Left ventricle myocardium superior (tissue), 1 donor: ENCODE results near the gene MUTYH. TPM values are rescaled to one million over a fixed set of nuclear protein-coding genes. Genes with fewer than 3 reads are reported as not detected.
"Not testable (repeated sequence)": the region's sequence is repeated elsewhere in the genome, so short reads cannot be mapped to it uniquely, and the experiment has no call there.

Experiments used
- ATAC-seq: fragments of 200-7000 bp; cut with Tn5 transposase; one replicate; pipeline ENCODE4 v1.9.1; 2020; ENCODE audit warnings: mild to moderate bottlenecking, moderate library complexity
- DNase-seq: peaks from one replicate; pipeline ENCODE4 v3.0.0-alpha.2; 2020
- intact Hi-C: fragments of 100-400 bp; cut with micrococcal nuclease; formaldehyde crosslinking; loops from one replicate; pipeline ENCODE4 v1.11.0; 2022
- long read RNA-seq: library from polyadenylated mRNA; unstranded; transcript quantifications from one replicate; pipeline ENCODE4 v2.0.0, GENCODE V29; 2021
- total RNA-seq: library from RNA; stranded (reverse); fragmentation: NEBNext Ultra II Directional; extraction: Animal tissue kit (Norgen Biotek cat#: 25700); gene quantifications from one replicate; pipeline ENCODE4 v1.2.1, GENCODE V29; 2021
- donor health status: DM: no; HTN: yes; CAD: no; lungs with severe emphysema.

MUTYH gene
- total RNA-seq: 7.7 TPM
- long read RNA-seq, partial matches to known transcripts: 0 of 8 reads
- long read RNA-seq, other reads (novel, unspliced or antisense): 4 of 8 reads

DNA sequence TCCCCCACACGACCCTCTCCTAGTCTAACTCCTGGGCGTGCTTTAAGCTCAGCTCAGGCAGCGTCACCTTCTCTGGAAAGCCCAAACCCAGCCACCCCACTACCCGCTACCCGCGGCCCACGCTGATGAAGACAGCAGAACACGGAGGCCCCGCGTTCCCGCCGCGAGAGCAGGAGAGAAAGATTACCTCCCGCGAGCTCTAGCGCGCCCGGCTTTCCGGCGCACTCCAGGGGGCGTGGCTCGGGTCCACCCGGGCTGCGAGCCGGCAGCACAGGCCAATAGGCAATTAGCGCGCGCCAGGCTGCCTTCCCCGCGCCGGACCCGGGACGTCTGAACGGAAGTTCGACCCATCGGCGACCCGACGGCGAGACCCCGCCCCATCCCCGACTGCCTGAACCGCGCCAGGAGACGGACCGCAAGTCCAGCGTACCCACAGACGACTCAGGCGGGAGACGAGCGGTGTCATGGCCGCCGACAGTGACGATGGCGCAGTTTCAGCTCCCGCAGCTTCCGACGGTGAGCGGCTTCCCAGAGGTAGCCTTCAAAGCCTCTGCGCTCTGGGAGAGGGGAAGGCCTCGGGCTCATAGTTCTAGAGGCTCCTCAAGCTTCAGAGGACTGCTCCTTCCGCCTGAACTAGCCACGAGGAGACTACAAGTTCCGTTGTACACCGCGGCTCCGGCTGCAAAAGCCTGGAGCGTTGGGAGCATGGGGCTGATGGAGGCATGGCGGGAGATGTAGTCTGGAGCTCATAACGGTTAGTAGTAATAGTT lies at the start of gene MUTYH, which contains the start of gene TOE1:
Gene MUTYH, minus strand, starts transcription at position 652 of the 770 bp plus-strand sequence. CDS start 5,935 bp downstream, outside the sequence.
Gene TOE1, plus strand, starts transcription at position 382 of the 770 bp plus-strand sequence. Its CDS starts 83 bp downstream, at position 465.
- peak; percentile 96 for DNase-seq
- intact Hi-C loops: no loop called here
- ATAC-seq: peak; percentile 96

DNA sequence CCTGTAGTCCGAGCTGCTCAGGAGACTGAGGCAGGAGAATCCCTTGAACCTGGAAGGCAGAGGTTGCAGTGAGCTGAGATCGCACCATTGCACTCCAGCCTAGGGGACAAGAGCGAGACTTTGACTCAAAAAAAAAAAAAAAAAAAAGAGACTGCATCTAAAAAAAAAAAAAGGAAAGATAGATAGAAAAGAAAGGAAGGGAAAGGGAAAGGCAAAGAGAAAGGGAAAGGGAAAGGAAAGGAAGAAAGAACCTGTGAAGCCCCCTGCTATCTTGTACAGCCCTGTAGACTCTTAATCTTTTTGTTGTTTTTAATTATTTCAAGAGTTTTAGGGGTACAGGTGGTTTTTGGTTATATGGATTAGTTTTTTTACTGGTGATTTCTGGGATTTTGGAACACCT lies 46.0 kb upstream of the MUTYH start:
- intact Hi-C loops: no loop called here
- ATAC-seq (no peak), DNase-seq (no peak)

DNA sequence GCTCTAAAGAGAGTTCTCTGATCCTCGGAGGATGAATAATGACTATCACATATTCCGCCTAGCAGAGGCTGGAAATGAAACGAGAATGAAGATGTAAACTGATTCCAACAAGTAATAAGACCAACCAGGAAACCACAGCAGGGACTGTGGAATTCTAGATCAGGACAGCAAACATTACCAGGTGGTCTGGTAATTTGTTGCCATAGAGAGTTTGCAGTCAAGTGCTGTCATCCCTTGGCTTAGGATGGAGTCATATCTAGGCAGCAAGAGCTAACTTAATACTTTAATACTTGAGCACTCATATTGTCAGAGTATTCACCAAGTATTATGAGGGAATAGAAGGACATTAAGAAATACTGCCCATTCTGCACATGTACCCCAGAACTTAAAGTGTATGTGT lies 45.1 kb upstream of the MUTYH start:
- DNase-seq: no peak
- intact Hi-C loops: no loop called here

DNA sequence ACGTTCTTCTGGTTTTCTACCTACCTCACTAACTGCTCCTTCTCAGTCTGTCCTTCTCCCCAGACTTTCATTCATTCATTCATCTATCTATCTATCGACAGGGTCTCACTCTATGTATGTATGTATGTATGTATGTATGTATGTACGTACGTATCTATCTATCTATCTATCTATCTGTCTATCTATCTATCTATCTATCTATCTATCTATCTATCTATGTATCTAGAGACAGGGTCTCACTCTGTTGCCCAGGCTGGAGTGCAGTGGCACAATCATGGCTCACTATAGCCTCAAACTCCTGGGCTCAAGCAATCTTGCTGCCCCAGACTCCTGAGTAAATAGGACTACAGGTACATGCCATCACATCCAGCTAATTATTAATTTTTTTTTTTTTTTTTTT lies 44.0 kb upstream of the MUTYH start:
- intact Hi-C loops, DNase-seq, ATAC-seq: not testable (repeated sequence)

More for the DNA sequence above, 45.1 kb upstream of the MUTYH start:
- ATAC-seq: no peak

DNA sequence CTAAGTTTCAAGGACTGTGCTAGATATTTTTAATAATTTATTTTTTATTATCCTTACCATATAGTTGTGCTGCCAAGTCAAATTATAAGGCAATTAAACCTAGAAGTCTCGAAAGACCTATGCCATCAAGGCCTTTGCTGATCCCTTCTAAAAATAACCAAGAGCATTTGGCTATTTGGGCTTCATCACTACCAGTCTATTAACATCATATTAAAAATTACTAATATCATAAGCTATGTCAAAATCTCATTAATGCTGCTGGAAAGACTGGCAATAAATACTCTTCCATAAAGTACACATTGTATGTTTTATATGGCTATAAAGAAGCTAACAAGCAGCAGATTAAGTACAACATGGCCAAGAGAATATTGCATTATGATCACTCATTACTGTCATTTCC lies 43.0 kb upstream of the MUTYH start:
- intact Hi-C loops: no loop called here
- DNase-seq (no peak), ATAC-seq (no peak)

DNA sequence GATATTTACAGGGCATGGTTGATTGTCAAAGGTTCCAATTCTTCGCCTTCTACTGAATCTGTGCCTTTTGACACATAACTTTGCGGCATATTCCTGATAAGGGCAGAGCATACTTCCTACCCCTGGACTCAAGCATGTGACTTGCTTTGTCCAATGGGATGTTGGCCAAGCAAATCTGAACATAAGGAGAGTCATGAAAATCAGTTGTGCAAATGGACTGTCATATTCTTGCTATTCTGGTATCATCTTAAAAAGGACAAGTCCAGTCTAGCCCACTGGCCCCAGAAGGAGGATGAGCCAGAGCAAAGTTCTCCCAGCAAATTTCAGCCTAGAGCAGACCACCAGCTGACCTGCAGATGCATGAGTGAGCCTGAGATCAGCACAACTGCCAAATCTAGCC lies 41.0 kb upstream of the MUTYH start:
- no peak for DNase-seq
- no peak for ATAC-seq
- intact Hi-C loops: no loop called here

DNA sequence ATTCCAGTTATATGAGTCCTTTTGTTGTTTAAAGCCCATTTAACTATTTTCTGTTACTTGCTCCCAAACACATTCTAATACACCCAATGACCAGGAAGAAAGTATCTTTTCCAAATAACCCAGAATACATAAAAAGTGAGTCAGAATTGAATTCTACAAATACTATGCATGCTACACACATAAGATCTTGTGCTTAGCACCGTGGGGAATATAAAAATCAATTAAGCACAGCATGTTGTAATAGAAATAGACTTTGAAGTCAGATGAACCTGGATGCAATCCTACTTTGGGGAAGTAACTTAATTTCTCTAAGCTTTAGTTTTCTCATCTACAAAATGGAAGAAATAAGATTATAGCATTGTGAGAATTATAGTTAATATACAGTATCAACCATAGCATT lies 40.5 kb upstream of the MUTYH start:
- DNase-seq (no peak), ATAC-seq (no peak)
- intact Hi-C loops: no loop called here

DNA sequence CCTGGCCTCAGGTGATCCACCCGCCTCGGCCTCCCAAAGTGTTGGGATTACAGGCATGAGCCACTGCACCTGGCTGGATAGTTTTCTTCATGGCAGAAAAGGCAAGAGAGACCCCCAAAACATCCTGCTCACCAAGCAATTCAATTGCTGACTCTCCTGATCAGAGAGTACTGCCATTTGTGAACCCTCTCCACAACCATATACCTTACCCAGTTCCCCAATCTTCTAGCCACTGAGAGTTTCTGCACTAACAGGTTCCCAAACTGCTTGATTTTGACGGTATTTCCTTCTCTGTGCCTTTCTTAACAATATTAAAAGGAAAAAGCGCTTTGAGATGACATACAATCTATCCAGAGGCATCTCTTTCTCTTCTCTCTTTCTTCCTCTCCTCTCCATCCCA lies 39.9 kb upstream of the MUTYH start:
- intact Hi-C loops: no loop called here
- DNase-seq (no peak), ATAC-seq (no peak)

DNA sequence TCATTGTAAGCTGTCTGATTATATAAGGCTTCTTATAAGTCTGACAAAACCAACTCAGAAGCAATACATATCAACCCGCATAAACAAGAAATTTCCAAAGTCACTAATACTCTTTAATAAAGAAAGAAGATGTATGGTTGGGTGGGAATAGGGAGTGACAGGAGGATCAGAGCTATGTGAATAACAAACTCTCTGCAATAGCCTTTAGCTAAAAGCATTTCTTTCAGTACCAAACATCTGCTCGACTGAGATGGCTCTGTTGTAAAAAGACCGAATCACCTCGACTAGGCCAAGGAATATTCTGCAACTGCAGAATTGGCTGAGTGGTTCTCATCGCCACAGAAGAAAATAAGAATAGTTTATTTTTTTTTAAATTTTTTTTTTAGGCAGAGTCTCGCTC lies 39.3 kb upstream of the MUTYH start:
- DNase-seq: no peak
- no peak for ATAC-seq
- intact Hi-C loops: no loop called here

DNA sequence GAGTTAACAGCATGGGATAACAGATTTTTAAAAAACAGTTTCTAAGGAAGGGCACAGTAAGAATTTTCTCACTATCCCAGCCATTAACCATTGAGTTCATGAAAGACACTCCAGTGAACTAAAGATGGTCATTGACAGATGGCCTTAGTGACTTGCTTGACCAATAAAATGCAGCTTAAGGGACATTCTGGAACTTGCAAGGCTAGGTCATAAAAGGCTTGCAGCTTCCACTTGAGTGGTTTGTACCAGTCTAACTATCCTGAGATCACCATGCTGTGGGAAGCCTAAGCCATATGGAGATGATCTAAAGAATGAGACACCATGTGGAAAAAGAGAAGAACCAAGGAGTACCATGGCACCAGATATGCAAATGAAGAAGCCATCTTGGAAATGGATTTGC lies 37.9 kb upstream of the MUTYH start:
- no peak for ATAC-seq
- no peak for DNase-seq
- intact Hi-C loops: no loop called here

DNA sequence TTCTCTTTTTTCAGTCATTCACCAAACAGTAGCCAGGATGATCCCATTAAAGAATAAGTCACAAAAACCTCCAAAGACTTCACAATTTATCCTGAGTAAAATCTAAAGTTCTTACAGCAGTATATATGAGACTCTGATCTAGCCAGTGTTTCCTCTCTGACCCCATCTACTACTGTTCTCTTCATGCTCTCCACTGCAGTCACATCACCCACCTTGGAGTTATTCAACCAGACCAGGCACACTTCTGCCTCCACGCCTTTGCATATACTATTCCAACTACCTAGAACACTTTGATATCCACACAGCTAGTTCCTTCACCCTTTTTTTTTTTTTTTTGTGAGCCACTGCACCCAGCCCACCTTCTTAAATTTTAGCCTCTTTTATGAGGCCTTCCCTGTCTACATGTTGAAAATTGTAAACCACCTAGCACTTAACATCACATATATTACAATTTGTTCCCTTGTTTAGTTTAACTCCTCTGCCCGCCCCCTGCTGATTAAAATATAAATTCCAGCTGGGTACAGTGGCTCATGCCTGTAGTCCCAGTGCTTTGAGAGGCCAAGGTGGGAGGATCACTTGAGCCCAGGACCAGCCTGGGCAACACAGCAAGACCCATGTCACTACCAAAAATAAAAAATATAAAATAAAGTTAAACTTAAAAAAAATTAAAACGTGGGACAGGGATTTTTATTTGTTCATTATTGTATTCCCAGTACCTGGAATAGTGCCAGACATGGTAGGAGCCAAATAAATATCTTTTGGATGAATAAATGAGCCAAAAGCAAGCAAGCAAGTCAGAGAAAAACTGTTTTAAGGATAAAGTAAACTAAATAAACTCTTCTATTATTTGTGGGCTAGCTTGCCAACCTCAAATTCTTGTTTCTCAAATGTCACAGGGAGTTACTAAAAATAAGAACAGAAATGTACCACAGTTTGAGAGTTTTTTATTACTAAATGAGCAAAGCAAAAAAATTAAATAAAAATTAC lies 35.2 kb upstream of the MUTYH start:
- intact Hi-C loops: no loop called here

DNA sequence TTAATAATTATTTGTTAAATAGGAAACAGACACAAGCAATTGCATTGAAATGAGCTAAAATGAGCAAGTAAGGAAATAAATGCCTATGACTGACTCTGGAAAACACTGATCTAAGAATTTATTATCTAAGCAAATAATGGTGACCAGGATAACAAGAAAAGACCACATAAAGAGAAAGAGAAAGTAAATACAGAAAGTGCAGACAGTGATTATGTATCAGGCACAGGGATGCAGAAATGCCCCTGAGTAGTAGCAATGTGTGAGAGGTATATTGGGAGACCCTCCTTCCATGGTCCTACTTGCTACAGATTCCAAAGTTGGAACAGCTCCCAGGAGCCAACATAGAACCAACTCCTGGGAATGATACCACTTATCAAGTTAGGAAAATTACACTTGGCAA lies 33.3 kb upstream of the MUTYH start:
- intact Hi-C loops: no loop called here
- DNase-seq (no peak), ATAC-seq (no peak)

More for the DNA sequence above, 35.2 kb upstream of the MUTYH start:
- DNase-seq (no peak), ATAC-seq (no peak)

DNA sequence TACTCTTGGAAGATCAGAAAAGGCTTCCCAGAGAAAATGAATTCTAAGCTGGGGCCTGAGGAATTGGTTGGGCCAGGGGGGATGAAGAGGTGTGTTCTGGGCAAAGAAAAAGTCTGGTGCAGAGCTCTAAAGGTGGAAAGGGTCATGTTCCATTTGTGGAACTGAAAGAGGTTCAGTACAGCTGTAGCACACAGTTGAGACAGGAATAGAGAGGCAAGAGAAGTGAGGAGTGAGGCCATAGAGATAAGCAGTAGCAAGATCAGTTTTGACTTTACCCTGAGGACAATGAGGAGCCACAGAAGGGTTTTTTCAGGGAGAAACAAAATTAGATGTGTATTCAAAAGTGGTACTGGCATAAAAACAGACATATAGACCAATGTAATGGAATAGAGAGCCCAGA lies 30.3 kb upstream of the MUTYH start:
- DNase-seq: no peak
- intact Hi-C loops: no loop called here
- ATAC-seq: peak; percentile 53

DNA sequence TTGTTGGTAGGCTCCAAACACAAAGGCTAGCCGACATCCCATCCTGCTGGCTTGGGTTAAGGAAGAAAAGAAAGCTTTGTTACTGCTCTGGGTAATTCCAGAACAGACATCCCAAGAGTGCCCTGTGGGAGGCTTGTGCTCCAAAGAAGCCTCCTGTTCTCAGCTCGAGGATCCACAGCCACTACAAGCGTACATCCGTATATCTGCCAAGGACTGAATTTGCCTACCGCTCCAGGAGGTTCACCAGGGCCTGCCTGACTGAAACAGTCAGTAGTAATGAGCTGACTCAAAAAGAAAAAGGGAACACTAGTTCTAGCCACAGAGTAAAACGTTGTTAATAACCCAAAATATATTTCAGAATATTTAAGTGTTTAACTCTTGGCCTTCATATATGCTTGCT lies 24.8 kb upstream of the MUTYH start:
- no peak for DNase-seq
- ATAC-seq: no peak
- intact Hi-C loops: no loop called here

DNA sequence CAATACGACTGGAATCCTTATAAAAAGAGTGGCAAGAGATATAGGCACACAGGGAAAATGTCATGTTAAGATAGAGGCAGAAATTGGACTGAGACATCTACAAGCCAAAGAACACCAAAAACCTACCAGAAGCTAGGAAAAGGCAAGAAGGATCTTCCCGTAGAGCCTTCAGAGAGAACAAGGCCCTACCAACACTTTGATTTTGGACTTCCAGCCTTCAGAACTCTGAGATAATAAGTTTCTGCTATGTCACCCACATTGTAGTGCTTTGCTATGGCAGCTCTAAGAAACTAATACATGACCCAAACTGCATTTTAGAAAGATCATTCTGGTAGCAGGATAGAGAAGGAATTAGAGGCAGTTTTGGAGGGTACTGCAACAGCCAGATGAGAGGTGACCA lies 24.1 kb upstream of the MUTYH start:
- no peak for ATAC-seq
- intact Hi-C loops: loop anchor here (5.0 kb wide), 1 partner anchor 128 kb away; the partner anchor contains the start of gene TESK2
- no peak for DNase-seq

DNA sequence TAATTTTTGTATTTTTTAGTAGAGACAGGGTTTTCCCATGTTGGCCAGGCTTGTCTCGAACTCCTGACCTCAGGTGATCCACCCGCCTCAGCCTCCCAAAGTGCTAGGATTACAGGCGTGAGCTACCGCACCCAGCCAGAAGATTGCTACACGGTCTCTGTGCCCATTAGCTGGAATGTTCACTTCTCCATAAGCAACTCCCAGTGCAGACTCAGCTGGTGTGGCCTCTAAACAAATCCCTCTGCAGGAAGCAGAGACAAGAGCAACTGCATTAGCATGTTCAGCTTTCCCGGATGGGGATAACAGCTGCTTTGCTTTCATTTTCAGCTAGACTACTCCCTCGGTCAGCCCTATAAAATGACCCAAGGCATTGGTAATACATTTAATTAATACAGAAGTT lies 20.7 kb upstream of the MUTYH start:
- intact Hi-C loops: loop anchor here (5.0 kb wide), 1 partner anchor 131 kb away; the partner anchor contains the start of gene TESK2
- ATAC-seq: peak; percentile 86
- not testable (repeated sequence) for DNase-seq

DNA sequence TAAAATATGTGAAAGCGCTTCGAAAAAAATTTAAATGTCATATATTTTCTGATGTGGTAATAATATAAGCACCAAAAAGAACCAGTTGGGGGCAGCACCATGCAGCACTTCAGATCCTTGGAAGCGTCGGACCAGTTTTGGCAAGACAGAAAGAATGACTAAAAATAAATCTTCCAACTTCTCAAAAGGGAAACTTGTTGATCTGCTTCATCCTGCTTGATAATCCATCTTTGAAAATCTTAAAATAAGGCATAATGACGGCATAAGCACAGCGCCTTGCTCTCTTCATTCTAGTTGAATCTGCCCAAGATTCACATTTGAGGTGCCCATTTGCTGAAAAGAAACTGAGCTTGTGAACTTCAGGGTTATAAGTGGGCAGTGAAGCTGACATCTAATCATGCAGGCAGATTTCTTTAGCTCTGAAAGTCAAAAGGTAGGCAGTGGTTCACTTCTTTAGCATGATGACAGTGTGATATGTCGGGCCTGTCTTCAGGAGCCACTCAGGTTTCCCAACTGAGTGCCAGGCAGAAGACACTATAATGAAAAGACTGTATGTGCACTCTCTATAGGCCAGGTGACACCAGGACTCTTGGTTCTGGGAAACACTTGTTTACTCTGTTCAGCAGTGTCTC lies 19.8 kb upstream of the MUTYH start:
- intact Hi-C loops: loop anchor here (5.0 kb wide), 1 partner anchor 132 kb away; the partner anchor contains the start of gene TESK2
- DNase-seq: peak; percentile 66
- peak; percentile 88 for ATAC-seq

DNA sequence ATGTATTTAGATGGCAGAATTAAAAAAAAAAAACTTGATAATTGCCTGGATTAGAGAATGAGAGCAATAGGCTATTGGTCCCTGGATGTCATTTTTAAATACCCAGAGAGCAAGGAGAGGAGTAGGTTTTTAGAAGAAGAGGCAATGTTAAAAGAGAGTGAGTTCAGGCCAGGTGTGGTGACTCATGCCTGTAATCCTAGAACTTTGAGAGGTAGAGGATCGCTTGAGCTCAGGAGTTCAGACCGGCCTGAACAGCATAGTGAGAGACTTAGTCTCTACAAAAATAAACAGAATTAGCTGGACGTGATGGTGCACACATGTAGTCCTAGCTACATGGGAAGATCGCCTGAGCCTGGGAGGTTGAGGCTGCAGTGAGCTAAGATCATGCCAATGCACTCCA lies 15.9 kb upstream of the MUTYH start:
- DNase-seq (no peak), ATAC-seq (no peak)
- intact Hi-C loops: no loop called here

DNA sequence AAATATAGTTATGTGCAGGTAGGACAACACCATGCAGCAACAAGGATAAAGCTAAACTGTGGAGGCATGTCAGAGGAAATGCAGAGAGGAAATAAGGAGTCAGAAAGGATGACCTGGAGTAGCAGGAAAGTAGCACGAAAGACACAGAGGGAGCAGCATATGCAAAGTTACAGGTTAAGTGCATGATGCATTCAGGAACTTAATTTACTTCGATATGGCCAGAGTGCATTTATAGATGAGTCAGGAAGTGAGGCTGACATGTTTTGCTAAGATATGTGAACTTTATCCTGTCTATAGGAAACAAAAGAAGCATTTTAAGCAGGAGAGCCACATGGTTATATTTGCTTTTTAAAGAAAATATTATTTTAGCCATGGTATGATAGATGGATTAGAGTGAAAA lies 15.4 kb upstream of the MUTYH start:
- no peak for ATAC-seq
- no peak for DNase-seq
- intact Hi-C loops: no loop called here
